ENCODE data around the gene BBS9.

- TF ChIP-seq CTCF (conservative IDR thresholded peaks at IDR 0.05; ENCODE audit: low read depth, low read length) (no peak), EZH2 (IDR thresholded peaks at IDR 0.05; ENCODE audit: low read length, unreplicated experiment) (no peak), EZH2phosphoT487 (IDR thresholded peaks at IDR 0.05; ENCODE audit: borderline replicate concordance, low read length) (no peak)
These were observed 507.0 kb downstream of the BBS9 start for GRCh38 chr7:33636359-33636758.
